ENCODE results near the gene GTPBP10. TPM values are rescaled to one million over a fixed set of nuclear protein-coding genes. Genes with fewer than 3 reads are reported as not detected.
"Not testable (repeated sequence)": the region's sequence is repeated elsewhere in the genome, so short reads cannot be mapped to it uniquely, and the experiment has no call there.

GTPBP10 gene
- total RNA-seq, 1 donor from 2014 or later: 24.2 TPM

- DNase-seq: no peak
- H3K4me3 ChIP-seq: peak overlapping the region; percentile 86
- peaks cover 22% of the 10 kb centered on the region for H3K4me1 ChIP-seq
- peak overlapping the region; percentile 86 for H3K27ac ChIP-seq (replicated peaks)
- no peaks in the 10 kb centered on the region for H3K9me3 ChIP-seq (replicated peaks)
- H3K27me3 ChIP-seq (ENCODE audit: low read depth): no peaks in the 10 kb centered on the region
- TF ChIP-seq CTCF (IDR thresholded peaks at IDR 0.05; ENCODE audit: borderline replicate concordance): no peak
- intact Hi-C loops (cut with micrococcal nuclease): loop anchor here (10.0 kb wide), 1 partner anchor 49 kb away; no protein-coding TSS in a partner anchor
- H3K36me3 ChIP-seq: no peaks in the 10 kb centered on the region
These were observed 751 bp upstream of the GTPBP10 start for GRCh38 chr7:90345595-90346335.

GRCh38 chr7:90347759-90348158, 1.2 kb downstream of the GTPBP10 start:
- H3K4me3 ChIP-seq: peak overlapping the region; percentile 86
- peaks cover 22% of the 10 kb centered on the region for H3K4me1 ChIP-seq
- H3K36me3 ChIP-seq: no peaks in the 10 kb centered on the region
- intact Hi-C loops (cut with micrococcal nuclease): loop anchor here (10.0 kb wide), 1 partner anchor 47 kb away; no protein-coding TSS in a partner anchor
- H3K9me3 ChIP-seq (replicated peaks): no peaks in the 10 kb centered on the region
- H3K27me3 ChIP-seq (ENCODE audit: low read depth): no peaks in the 10 kb centered on the region
- no peak overlapping the region for H3K27ac ChIP-seq (replicated peaks)
- no peak for DNase-seq
- TF ChIP-seq CTCF (IDR thresholded peaks at IDR 0.05; ENCODE audit: borderline replicate concordance): no peak

- Histone ChIP-seq H3K9me3 (replicated peaks) (no peaks in the 10 kb centered on the region), H3K27ac (replicated peaks) (no peak overlapping the region), H3K4me1 (peaks cover 22% of the 10 kb centered on the region), H3K36me3 (peaks cover 13% of the 10 kb centered on the region), H3K4me3 (no peak overlapping the region), H3K27me3 (ENCODE audit: low read depth) (no peaks in the 10 kb centered on the region)
- DNase-seq: no peak
- intact Hi-C loops (cut with micrococcal nuclease): loop anchor here (10.0 kb wide), 1 partner anchor 45 kb away; no protein-coding TSS in a partner anchor
- no peak for TF ChIP-seq CTCF (IDR thresholded peaks at IDR 0.05; ENCODE audit: borderline replicate concordance)
These were observed 2.8 kb downstream of the GTPBP10 start for GRCh38 chr7:90349305-90349704.

DNA sequence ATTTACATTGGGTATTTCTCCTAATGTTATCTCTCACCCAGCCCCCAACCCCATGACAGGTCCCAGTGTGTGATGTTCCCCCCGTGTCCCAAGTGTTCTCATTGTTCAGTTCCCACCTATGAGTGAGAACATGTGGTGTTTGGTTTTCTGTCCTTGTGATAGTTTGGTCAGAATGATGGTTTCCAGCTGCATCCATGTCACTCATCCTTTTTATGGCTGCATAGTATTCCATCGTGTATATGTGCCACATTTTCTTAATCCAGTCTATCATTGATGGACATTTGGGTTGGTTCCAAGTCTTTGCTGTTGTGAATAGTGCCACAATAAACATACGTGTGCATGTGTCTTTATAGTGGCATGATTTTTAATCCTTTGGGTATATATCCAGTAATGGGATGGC, 3.5 kb downstream of the GTPBP10 start:
- peaks cover 20% of the 10 kb centered on the region for H3K36me3 ChIP-seq
- H3K27ac ChIP-seq (replicated peaks); intact Hi-C loops (cut with micrococcal nuclease); H3K27me3 ChIP-seq (ENCODE audit: low read depth); H3K9me3 ChIP-seq (replicated peaks); DNase-seq; H3K4me3 ChIP-seq: not testable (repeated sequence)
- peaks cover 22% of the 10 kb centered on the region for H3K4me1 ChIP-seq

DNA sequence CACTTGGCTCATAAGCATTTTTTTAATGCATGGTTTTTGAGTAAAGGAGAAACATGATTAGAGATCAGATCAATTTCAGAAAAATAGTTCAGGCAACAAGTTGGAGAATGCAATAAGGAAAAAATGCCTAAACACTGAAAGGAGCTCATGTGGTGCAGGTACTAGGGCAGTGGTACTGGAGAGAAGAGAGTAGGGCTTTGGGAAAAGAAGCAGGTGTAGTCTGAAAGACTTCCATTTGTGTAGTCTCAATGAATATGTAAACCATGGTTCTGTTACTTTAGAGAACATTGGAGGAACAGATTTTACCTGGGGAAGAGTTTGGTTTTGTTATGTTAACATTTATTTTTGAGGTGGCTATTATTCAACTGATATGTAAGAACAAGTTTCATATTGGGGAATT, 5.5 kb downstream of the GTPBP10 start:
- TF ChIP-seq CTCF (IDR thresholded peaks at IDR 0.05; ENCODE audit: borderline replicate concordance): no peak
- H3K36me3 ChIP-seq: peaks cover 40% of the 10 kb centered on the region
- no peaks in the 10 kb centered on the region for H3K9me3 ChIP-seq (replicated peaks)
- H3K27ac ChIP-seq (replicated peaks): no peak overlapping the region
- H3K27me3 ChIP-seq (ENCODE audit: low read depth): no peaks in the 10 kb centered on the region
- intact Hi-C loops (cut with micrococcal nuclease): no loop called here
- no peak overlapping the region for H3K4me3 ChIP-seq
- no peak for DNase-seq
- H3K4me1 ChIP-seq: peaks cover 12% of the 10 kb centered on the region

GRCh38 chr7:90383422-90383821, 36.9 kb downstream of the GTPBP10 start:
- TF ChIP-seq CTCF (IDR thresholded peaks at IDR 0.05; ENCODE audit: borderline replicate concordance): no peak
- no peak for DNase-seq
- intact Hi-C loops (cut with micrococcal nuclease): no loop called here
- H3K4me1 ChIP-seq: no peaks in the 10 kb centered on the region
- no peak overlapping the region for H3K4me3 ChIP-seq
- no peaks in the 10 kb centered on the region for H3K27me3 ChIP-seq (ENCODE audit: low read depth)
- H3K27ac ChIP-seq (replicated peaks): no peak overlapping the region
- H3K9me3 ChIP-seq (replicated peaks): peaks cover 9% of the 10 kb centered on the region
- H3K36me3 ChIP-seq: peaks cover 78% of the 10 kb centered on the region
